ENCODE data around the gene SCGB1A1. TPM values are rescaled to one million over a fixed set of nuclear protein-coding genes. Genes with fewer than 3 reads are reported as not detected.

The SCGB1A1 gene
- total and polyA plus RNA-seq, 2 of the 13 experiments (the other 11 are each of a cell fraction or from before 2014, with no cell fraction given) = not detected

DNA sequence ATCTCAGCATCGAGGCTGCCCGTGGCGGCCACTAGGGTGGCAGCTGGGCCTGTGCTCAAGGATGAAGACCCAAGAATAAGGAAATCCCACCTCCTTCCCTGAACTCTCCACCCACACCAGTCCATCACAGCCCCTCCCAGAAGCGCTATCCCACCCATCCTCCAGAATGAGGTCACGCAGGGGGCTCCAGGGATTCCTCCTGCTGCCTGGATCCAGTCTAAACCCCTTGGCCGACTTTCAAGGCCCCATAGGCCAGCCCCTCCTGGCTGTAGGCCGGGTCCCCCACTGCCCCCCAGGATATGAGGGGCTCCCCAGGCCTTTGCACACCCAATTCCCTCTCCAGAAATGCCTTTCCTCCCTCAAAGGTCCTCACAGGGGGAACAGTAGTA lies 19.0 kb upstream of the SCGB1A1 start:
- DNase-seq (ENCODE audit: low spot score) (no peak), FAIRE-seq (no peak), ATAC-seq (no peak)
- peaks cover 52% of the 10 kb centered on the region for H3K4me1 ChIP-seq (ENCODE audit: insufficient read depth, low read length)
- in situ Hi-C loops (cut with HindIII; ENCODE audit: extremely low pct_ligation_motif_present, low pct_unique_long_range_greater_than_20kb) = loop anchor here (5.0 to 10.0 kb wide), 2 partner anchors 157 to 305 kb away; partner anchors contain the start of genes BSCL2 and GNG3
- no peak overlapping the region for H3K27ac ChIP-seq (ENCODE audit: extremely low read length, insufficient read depth, low read length)
- no TSS peak for BruUV-seq (replicated peaks)
- intact Hi-C loops (cut with micrococcal nuclease; ENCODE audit: unreplicated experiment) = loop anchor here (10.0 kb wide), 1 partner anchor 145 kb away; the partner anchor contains the start of gene AHNAK
- no peak overlapping the region for H3K9ac ChIP-seq (ENCODE audit: insufficient read depth, low read depth, low read length)
- WGBS (ENCODE audit: low lambda C conversion rate) = 52% methylated on average over 6 of the region's 7 CpGs
- H3K27me3 ChIP-seq (ENCODE audit: control insufficient read depth in 1 of 2, insufficient read depth in 2 of 2, low read length in 2 of 2) = peaks cover 1 to 43% of the 10 kb centered on the region in 2 experiments; a peak in 4 of 5 replicates
- ChIA-PET CTCF (ENCODE audit: low intra/inter-chr PET ratio, low total read pairs) (no interaction called here), POLR2A (interaction anchor here (0.6 to 1.4 kb wide), 2 partner anchors 174 to 280 kb away, joined by 3 to 4 read pairs; partner anchors contain the start of gene EEF1G)
- no peak overlapping the region for H3K4me2 ChIP-seq (ENCODE audit: low read depth, low read length)
- no peak overlapping the region for H3K4me3 ChIP-seq (replicated peaks in 1 of 3; ENCODE audit: insufficient read depth in 1 of 3, low read depth in 2 of 3, low read length in 3 of 3)
- no peak overlapping the region for H2AFZ ChIP-seq (ENCODE audit: low read length)
- no peaks in the 10 kb centered on the region for H3K79me2 ChIP-seq (ENCODE audit: insufficient read depth, low read length)
- TF ChIP-seq ZNF674 (CRISPR knock-in tag; IDR thresholded peaks at IDR 0.05; ENCODE audit: low read depth) (no peak), RNF2 (conservative IDR thresholded peaks at IDR 0.05; ENCODE audit: low read depth) (no peak), BHLHE40 (IDR thresholded peaks at IDR 0.05; ENCODE audit: low read length) (no peak), ZNF33B (CRISPR knock-in tag; IDR thresholded peaks at IDR 0.05) (no peak), HOXD1 (CRISPR knock-in tag; IDR thresholded peaks at IDR 0.05) (no peak), ZNF713 (CRISPR knock-in tag; IDR thresholded peaks at IDR 0.05) (no peak), HES4 (CRISPR knock-in tag; IDR thresholded peaks at IDR 0.05; ENCODE audit: borderline replicate concordance) (no peak), ATF1 (CRISPR knock-in tag; IDR thresholded peaks at IDR 0.05) (no peak), FOXJ3 (CRISPR knock-in tag; IDR thresholded peaks at IDR 0.05; ENCODE audit: borderline replicate concordance) (no peak), U2AF1 (optimal IDR thresholded peaks at IDR 0.05; ENCODE audit: low read depth, low read length) (no peak), ZNF17 (CRISPR knock-in tag; IDR thresholded peaks at IDR 0.05) (no peak), PAF1 (CRISPR knock-in tag; IDR thresholded peaks at IDR 0.05) (no peak)
- TF ChIP-seq, protein P1, sequence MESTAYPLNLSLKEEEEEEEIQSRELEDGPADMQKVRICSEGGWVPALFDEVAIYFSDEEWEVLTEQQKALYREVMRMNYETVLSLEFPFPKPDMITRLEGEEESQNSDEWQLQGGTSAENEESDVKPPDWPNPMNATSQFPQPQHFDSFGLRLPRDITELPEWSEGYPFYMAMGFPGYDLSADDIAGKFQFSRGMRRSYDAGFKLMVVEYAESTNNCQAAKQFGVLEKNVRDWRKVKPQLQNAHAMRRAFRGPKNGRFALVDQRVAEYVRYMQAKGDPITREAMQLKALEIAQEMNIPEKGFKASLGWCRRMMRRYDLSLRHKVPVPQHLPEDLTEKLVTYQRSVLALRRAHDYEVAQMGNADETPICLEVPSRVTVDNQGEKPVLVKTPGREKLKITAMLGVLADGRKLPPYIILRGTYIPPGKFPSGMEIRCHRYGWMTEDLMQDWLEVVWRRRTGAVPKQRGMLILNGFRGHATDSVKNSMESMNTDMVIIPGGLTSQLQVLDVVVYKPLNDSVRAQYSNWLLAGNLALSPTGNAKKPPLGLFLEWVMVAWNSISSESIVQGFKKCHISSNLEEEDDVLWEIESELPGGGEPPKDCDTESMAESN (CRISPR knock-in tag; conservative IDR thresholded peaks at IDR 0.05) = no peak
- TF ChIP-seq, protein P2, sequence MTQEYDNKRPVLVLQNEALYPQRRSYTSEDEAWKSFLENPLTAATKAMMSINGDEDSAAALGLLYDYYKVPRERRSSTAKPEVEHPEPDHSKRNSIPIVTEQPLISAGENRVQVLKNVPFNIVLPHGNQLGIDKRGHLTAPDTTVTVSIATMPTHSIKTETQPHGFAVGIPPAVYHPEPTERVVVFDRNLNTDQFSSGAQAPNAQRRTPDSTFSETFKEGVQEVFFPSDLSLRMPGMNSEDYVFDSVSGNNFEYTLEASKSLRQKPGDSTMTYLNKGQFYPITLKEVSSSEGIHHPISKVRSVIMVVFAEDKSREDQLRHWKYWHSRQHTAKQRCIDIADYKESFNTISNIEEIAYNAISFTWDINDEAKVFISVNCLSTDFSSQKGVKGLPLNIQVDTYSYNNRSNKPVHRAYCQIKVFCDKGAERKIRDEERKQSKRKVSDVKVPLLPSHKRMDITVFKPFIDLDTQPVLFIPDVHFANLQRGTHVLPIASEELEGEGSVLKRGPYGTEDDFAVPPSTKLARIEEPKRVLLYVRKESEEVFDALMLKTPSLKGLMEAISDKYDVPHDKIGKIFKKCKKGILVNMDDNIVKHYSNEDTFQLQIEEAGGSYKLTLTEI (CRISPR knock-in tag; conservative IDR thresholded peaks at IDR 0.05) = no peak
- TF ChIP-seq, protein P3, sequence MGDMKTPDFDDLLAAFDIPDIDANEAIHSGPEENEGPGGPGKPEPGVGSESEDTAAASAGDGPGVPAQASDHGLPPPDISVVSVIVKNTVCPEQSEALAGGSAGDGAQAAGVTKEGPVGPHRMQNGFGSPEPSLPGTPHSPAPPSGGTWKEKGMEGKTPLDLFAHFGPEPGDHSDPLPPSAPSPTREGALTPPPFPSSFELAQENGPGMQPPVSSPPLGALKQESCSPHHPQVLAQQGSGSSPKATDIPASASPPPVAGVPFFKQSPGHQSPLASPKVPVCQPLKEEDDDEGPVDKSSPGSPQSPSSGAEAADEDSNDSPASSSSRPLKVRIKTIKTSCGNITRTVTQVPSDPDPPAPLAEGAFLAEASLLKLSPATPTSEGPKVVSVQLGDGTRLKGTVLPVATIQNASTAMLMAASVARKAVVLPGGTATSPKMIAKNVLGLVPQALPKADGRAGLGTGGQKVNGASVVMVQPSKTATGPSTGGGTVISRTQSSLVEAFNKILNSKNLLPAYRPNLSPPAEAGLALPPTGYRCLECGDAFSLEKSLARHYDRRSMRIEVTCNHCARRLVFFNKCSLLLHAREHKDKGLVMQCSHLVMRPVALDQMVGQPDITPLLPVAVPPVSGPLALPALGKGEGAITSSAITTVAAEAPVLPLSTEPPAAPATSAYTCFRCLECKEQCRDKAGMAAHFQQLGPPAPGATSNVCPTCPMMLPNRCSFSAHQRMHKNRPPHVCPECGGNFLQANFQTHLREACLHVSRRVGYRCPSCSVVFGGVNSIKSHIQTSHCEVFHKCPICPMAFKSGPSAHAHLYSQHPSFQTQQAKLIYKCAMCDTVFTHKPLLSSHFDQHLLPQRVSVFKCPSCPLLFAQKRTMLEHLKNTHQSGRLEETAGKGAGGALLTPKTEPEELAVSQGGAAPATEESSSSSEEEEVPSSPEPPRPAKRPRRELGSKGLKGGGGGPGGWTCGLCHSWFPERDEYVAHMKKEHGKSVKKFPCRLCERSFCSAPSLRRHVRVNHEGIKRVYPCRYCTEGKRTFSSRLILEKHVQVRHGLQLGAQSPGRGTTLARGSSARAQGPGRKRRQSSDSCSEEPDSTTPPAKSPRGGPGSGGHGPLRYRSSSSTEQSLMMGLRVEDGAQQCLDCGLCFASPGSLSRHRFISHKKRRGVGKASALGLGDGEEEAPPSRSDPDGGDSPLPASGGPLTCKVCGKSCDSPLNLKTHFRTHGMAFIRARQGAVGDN (CRISPR knock-in tag; IDR thresholded peaks at IDR 0.05) = no peak
- no peaks in the 10 kb centered on the region for H4K20me1 ChIP-seq (ENCODE audit: insufficient read depth, low read length)
- no peaks in the 10 kb centered on the region for H3K9me3 ChIP-seq (ENCODE audit: low read length)
- H3K36me3 ChIP-seq (replicated peaks in 1 of 2; ENCODE audit: control insufficient read depth in 1 of 2, insufficient read depth in 2 of 2, low read length in 2 of 2) = no peaks in the 10 kb centered on the region
